ENCODE results near the gene TMEM218.
"Not testable (repeated sequence)": the region's sequence is repeated elsewhere in the genome, so short reads cannot be mapped to it uniquely, and the experiment has no call there.

TMEM218 gene

GRCh38 chr11:125056111-125056510, 55.3 kb downstream of the TMEM218 start:
- not testable (repeated sequence) for DNase-seq (ENCODE audit: low read depth, low spot score)

GRCh38 chr11:125055107-125055715, 56.2 kb downstream of the TMEM218 start:
- DNase-seq (ENCODE audit: low read depth, low spot score): no peak

GRCh38 chr11:125053167-125053566, 58.3 kb downstream of the TMEM218 start:
- DNase-seq (ENCODE audit: low read depth, low spot score): no peak

- no peak for DNase-seq (ENCODE audit: low read depth, low spot score)
Measured at GRCh38 chr11:125052047-125052446, 59.4 kb downstream of the TMEM218 start.

GRCh38 chr11:125049164-125049792, 62.1 kb downstream of the TMEM218 start:
- no peak for DNase-seq (ENCODE audit: low read depth, low spot score)

All from smooth muscle cell of the brain vasculature (primary cell).